Neural cell (in vitro differentiated cells): Measurements from ENCODE around the gene MGAT2. TPM values are rescaled to one million over a fixed set of nuclear protein-coding genes. Genes with fewer than 3 reads are reported as not detected.

Source experiments
- H2AFZ ChIP-seq: fragments of 200-600, 300-800 bp; sonication (generic), shearing (Covaris generic); 2 replicates; pipeline ENCODE4 v1.6.0; 2014; ENCODE audit warnings: low read depth, mild to moderate bottlenecking, antibody characterized with exemption, low read length, moderate library complexity
- H3F3A ChIP-seq: fragments of 200-600 bp; shearing (Covaris generic); 2 replicates; pipeline ENCODE4 v1.6.1; 2016; ENCODE audit warnings: mild to moderate bottlenecking, moderate library complexity, mixed read lengths, antibody characterized with exemption, low read length; ENCODE audit not compliant: insufficient read depth, poor library complexity, severe bottlenecking
- H3K27ac ChIP-seq: fragments of 200-600, 300-800 bp; sonication (generic), shearing (Covaris generic); 2 replicates; pipeline ENCODE4 v1.5.1; 2014; ENCODE audit warnings: mild to moderate bottlenecking, low read length, moderate library complexity
- H3K27me3 ChIP-seq: fragments of 300-800, 200-600 bp; sonication (generic), shearing (Covaris generic); 2 replicates; pipeline ENCODE4 v1.6.0; 2014; ENCODE audit warnings: mild to moderate bottlenecking, low read depth, low read length, moderate library complexity; ENCODE audit not compliant: insufficient read depth
- H3K36me3 ChIP-seq: fragments of 300-800, 200-600 bp; sonication (generic), shearing (Covaris generic); 2 replicates; pipeline ENCODE4 v1.5.1; 2014; ENCODE audit warnings: mild to moderate bottlenecking, antibody characterized with exemption, low read length, moderate library complexity; ENCODE audit not compliant: insufficient read depth
- H3K4me2 ChIP-seq: fragments of 300-800, 200-600 bp; sonication (generic), shearing (Covaris generic); 2 replicates; pipeline ENCODE4 v1.6.0; 2014; ENCODE audit warnings: mild to moderate bottlenecking, low read length
- H3K4me3 ChIP-seq: fragments of 300-800, 200-600 bp; sonication (generic), shearing (Covaris generic); 2 replicates; pipeline ENCODE4 v1.5.1; 2014; ENCODE audit warnings: mild to moderate bottlenecking, low read length, moderate library complexity
- H3K79me2 ChIP-seq: fragments of 200-600 bp; shearing (Covaris generic); replicated peaks from 2 replicates; pipeline ENCODE4 v1.6.0; 2014; ENCODE audit warnings: mild to moderate bottlenecking, low read length, moderate library complexity; ENCODE audit not compliant: insufficient read depth
- H3K9ac ChIP-seq: fragments of 300-800, 200-600 bp; sonication (generic), shearing (Covaris generic); 2 replicates; pipeline ENCODE4 v1.6.1; 2016; ENCODE audit warnings: mild to moderate bottlenecking, low read length, mixed read lengths
- H3K9me2 ChIP-seq: fragments of 200-600 bp; shearing (Covaris generic); 2 replicates; pipeline ENCODE4 v1.6.1; 2016; ENCODE audit warnings: mild to moderate bottlenecking, low read length, mixed read lengths; ENCODE audit not compliant: insufficient read depth
- H3K9me3 ChIP-seq: fragments of 200-600, 300-800 bp; sonication (generic), shearing (Covaris generic); 2 replicates; pipeline ENCODE4 v1.6.1; 2016; ENCODE audit warnings: mild to moderate bottlenecking, mixed run types, low read length, moderate library complexity, mixed read lengths
- H4K20me1 ChIP-seq: fragments of 200-600 bp; shearing (Covaris generic); 2 replicates; pipeline ENCODE4 v1.6.1; 2016; ENCODE audit warnings: mild to moderate bottlenecking, mixed run types; ENCODE audit not compliant: insufficient read depth
- EP300 ChIP-seq: fragments of 450-650 bp; conservative IDR thresholded peaks from 2 replicates; pipeline ENCODE4 v1.6.1; 2014; ENCODE audit warnings: antibody characterized with exemption, mild to moderate bottlenecking, moderate library complexity; ENCODE audit not compliant: poor library complexity, severe bottlenecking
- EZH2 ChIP-seq: fragments of 200-600, 300-800 bp; shearing (Covaris generic), sonication (generic); IDR thresholded peaks from 2 replicates; pipeline ENCODE4 v1.6.1; 2014; ENCODE audit warnings: antibody characterized with exemption, low read length, borderline replicate concordance, mild to moderate bottlenecking; ENCODE audit not compliant: insufficient read depth, poor library complexity, severe bottlenecking
- MXI1 ChIP-seq: fragments of 450-650 bp; conservative IDR thresholded peaks from 2 replicates; pipeline ENCODE4 v1.6.1; 2014; ENCODE audit warnings: antibody characterized with exemption, mild to moderate bottlenecking; ENCODE audit not compliant: poor library complexity, severe bottlenecking
- POLR2AphosphoS5 ChIP-seq: IDR thresholded peaks from 2 replicates; pipeline ENCODE4 v1.6.1; 2012
- RAD21 ChIP-seq: fragments of 450-650 bp; conservative IDR thresholded peaks from 2 replicates; pipeline ENCODE4 v1.6.1; 2014; ENCODE audit warnings: antibody characterized with exemption, mild to moderate bottlenecking, moderate library complexity
- SMC3 ChIP-seq: fragments of 450-650 bp; conservative IDR thresholded peaks from 2 replicates; pipeline ENCODE4 v1.6.1; 2014; ENCODE audit warnings: antibody characterized with exemption, mild to moderate bottlenecking, moderate library complexity; ENCODE audit not compliant: poor library complexity
- TAF1 ChIP-seq: IDR thresholded peaks from 2 replicates; pipeline ENCODE4 v1.6.1; 2012; ENCODE audit warnings: low read depth
- polyA plus RNA-seq: library from polyadenylated mRNA; depleted of rRNA; stranded (reverse); fragments of >200 nt; gene quantifications from 2 replicates; pipeline ENCODE4 v1.2.3, GENCODE V29; 2014
- TF ChIP-seq, protein P1 (sequence below): fragments of 450-650 bp; IDR thresholded peaks from 2 replicates; pipeline ENCODE4 v1.5.1; 2014; ENCODE audit warnings: antibody characterized with exemption, mild to moderate bottlenecking, moderate library complexity; ENCODE audit not compliant: poor library complexity, severe bottlenecking
- TF ChIP-seq, protein P2 (sequence below): IDR thresholded peaks from 2 replicates; pipeline ENCODE4 v1.6.1; 2012; ENCODE audit warnings: borderline replicate concordance

Gene MGAT2
- polyA plus RNA-seq, 1 donor from 2014 or later = 24.7 TPM

DNA sequence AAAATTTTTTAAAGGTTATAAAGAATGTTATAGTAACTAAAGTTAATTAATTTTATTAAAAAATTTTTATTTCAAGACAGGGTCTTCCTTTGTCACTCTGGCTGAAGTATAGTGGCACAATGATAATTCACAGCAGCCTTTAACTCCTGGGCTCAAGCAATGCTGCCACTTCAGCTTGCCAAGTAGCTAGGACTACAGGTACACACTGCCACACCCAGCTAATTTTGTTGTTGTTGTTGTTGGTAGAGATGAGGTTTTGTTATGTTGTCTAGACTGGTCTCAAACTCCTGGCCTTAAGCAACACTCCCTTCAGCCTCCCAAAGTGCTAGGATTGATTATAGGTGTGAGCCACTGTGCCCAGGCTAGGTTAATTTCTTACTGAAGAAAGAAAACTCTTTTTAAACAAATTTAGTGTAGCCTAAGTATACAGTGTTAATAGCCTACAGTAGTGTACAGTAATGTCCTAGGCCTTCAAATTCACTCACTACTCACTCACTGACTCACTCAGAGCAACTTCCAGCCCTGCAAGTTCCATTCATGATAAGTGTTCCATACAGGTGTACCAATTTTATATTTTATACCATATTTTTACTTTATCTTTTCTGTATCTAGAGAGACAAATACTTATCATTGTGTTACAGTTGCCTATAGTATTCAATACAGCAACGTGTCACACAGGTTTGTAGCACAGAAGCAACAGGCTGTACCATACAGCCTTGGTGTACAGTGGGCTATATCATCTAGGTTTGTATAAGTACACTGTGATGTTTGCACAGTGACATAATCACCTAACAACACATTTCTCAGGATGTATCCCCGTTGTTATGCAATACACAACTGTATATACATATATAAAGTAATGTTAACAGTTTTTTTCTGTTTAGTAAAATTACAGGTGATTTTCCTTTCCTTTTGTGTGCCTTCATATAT lies 39.2 kb downstream of the MGAT2 start:
- no peak overlapping the region for H3K4me3 ChIP-seq
- H3K9me2 ChIP-seq = no peaks in the 10 kb centered on the region
- no peaks in the 10 kb centered on the region for H3K27me3 ChIP-seq
- no peaks in the 10 kb centered on the region for H3K79me2 ChIP-seq
- H4K20me1 ChIP-seq = no peaks in the 10 kb centered on the region
- no peaks in the 10 kb centered on the region for H3K9me3 ChIP-seq
- TF ChIP-seq, protein P1, sequence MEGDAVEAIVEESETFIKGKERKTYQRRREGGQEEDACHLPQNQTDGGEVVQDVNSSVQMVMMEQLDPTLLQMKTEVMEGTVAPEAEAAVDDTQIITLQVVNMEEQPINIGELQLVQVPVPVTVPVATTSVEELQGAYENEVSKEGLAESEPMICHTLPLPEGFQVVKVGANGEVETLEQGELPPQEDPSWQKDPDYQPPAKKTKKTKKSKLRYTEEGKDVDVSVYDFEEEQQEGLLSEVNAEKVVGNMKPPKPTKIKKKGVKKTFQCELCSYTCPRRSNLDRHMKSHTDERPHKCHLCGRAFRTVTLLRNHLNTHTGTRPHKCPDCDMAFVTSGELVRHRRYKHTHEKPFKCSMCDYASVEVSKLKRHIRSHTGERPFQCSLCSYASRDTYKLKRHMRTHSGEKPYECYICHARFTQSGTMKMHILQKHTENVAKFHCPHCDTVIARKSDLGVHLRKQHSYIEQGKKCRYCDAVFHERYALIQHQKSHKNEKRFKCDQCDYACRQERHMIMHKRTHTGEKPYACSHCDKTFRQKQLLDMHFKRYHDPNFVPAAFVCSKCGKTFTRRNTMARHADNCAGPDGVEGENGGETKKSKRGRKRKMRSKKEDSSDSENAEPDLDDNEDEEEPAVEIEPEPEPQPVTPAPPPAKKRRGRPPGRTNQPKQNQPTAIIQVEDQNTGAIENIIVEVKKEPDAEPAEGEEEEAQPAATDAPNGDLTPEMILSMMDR = no peak
- TF ChIP-seq MXI1 = no peak
- no peak for TF ChIP-seq EP300
- no peak for TF ChIP-seq EZH2
- TF ChIP-seq RAD21 = no peak
- TF ChIP-seq, protein P2, sequence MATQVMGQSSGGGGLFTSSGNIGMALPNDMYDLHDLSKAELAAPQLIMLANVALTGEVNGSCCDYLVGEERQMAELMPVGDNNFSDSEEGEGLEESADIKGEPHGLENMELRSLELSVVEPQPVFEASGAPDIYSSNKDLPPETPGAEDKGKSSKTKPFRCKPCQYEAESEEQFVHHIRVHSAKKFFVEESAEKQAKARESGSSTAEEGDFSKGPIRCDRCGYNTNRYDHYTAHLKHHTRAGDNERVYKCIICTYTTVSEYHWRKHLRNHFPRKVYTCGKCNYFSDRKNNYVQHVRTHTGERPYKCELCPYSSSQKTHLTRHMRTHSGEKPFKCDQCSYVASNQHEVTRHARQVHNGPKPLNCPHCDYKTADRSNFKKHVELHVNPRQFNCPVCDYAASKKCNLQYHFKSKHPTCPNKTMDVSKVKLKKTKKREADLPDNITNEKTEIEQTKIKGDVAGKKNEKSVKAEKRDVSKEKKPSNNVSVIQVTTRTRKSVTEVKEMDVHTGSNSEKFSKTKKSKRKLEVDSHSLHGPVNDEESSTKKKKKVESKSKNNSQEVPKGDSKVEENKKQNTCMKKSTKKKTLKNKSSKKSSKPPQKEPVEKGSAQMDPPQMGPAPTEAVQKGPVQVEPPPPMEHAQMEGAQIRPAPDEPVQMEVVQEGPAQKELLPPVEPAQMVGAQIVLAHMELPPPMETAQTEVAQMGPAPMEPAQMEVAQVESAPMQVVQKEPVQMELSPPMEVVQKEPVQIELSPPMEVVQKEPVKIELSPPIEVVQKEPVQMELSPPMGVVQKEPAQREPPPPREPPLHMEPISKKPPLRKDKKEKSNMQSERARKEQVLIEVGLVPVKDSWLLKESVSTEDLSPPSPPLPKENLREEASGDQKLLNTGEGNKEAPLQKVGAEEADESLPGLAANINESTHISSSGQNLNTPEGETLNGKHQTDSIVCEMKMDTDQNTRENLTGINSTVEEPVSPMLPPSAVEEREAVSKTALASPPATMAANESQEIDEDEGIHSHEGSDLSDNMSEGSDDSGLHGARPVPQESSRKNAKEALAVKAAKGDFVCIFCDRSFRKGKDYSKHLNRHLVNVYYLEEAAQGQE = no peak
- no peak for TF ChIP-seq SMC3
- TF ChIP-seq TAF1 = no peak
- TF ChIP-seq POLR2AphosphoS5 = no peak
- no peak overlapping the region for H3K27ac ChIP-seq
- H2AFZ ChIP-seq = no peak overlapping the region
- H3K36me3 ChIP-seq = no peaks in the 10 kb centered on the region
- no peak overlapping the region for H3K4me2 ChIP-seq
- H3F3A ChIP-seq = no peaks in the 10 kb centered on the region
- no peak overlapping the region for H3K9ac ChIP-seq

DNA sequence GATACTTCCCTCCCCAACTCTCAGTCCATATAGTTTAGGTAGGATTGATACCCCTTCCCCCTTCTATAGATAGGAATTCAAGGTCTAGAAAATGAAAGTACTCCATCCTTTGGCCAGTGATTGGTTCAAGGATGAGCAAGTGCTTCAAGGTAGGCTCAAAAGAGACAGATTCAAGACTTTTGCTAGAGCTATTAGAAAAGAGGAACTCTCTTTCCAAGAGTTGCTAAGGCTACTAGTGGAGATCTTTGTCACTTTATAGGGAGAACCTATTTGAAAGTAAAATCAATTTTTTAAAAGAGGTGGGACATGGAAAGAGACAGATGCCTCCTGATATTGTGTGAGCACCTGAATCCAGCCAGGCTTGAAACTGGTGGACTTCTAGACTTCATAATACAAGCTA lies 49.9 kb downstream of the MGAT2 start:
- Histone ChIP-seq H4K20me1 (no peaks in the 10 kb centered on the region), H3K27ac (no peak overlapping the region), H3F3A (no peaks in the 10 kb centered on the region), H3K4me2 (no peak overlapping the region), H2AFZ (no peak overlapping the region), H3K27me3 (no peaks in the 10 kb centered on the region), H3K9ac (no peak overlapping the region), H3K79me2 (no peaks in the 10 kb centered on the region), H3K4me3 (no peak overlapping the region), H3K9me3 (no peaks in the 10 kb centered on the region), H3K36me3 (no peaks in the 10 kb centered on the region), H3K9me2 (no peaks in the 10 kb centered on the region)
- TF ChIP-seq POLR2AphosphoS5 = no peak
- no peak for TF ChIP-seq TAF1
- TF ChIP-seq, protein P2 = no peak
- no peak for TF ChIP-seq EP300
- no peak for TF ChIP-seq RAD21
